HepG2 (cell line): Measurements from ENCODE around the gene MRPS2.

Source experiments
- ZNF746 ChIP-seq: sonication (generic); formaldehyde crosslinking; IDR thresholded peaks from 2 replicates; pipeline ENCODE4 v1.8.0; 2022; ENCODE audit warnings: mild to moderate bottlenecking, missing genetic modification reagents
- TF ChIP-seq, protein P1 (sequence below): sonication (generic); formaldehyde crosslinking; IDR thresholded peaks from 2 replicates; pipeline ENCODE4 v1.8.1; 2022; ENCODE audit warnings: mild to moderate bottlenecking, missing genetic modification reagents
- TF ChIP-seq, protein P2 (sequence below): sonication (generic); formaldehyde crosslinking; conservative IDR thresholded peaks from 2 replicates; pipeline ENCODE4 v1.4.0; 2020; ENCODE audit warnings: missing genetic modification reagents

DNA sequence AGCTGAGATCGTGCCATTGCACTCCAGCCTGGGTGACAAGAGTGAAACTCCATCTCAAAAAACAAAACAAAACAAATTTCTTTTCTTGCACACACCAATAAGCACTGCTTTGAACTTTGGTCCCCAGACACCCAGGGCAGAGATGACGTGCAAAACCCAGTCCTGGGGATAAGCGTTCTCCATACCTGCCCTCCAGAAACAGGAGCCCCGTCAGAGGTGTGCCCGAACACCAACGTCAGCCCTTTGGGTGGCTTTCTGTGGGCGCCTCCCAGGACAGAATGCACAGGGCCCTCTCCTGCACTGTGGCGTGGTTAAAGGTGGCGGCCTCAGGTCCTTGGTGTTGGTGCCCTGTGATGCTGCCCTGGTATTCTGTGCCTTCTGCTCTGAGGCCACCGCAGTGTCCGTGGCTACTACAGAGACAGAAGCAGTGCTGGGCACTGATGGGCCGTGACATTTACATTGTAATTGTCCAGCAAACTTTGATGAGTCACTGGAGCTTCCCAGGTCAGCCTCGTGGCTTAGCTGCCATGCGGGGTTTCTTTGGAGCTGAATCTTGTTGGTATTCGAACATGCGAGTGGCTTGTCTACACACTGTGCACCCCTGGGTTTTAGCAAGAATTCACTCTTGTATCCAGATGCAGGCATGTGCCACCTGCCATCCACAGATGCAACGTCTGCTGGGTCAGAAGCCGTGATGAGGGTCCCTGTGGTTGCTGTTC lies 11.1 kb upstream of the MRPS2 start:
- no peak for TF ChIP-seq ZNF746 (CRISPR knock-in tag)
- TF ChIP-seq, protein P1, sequence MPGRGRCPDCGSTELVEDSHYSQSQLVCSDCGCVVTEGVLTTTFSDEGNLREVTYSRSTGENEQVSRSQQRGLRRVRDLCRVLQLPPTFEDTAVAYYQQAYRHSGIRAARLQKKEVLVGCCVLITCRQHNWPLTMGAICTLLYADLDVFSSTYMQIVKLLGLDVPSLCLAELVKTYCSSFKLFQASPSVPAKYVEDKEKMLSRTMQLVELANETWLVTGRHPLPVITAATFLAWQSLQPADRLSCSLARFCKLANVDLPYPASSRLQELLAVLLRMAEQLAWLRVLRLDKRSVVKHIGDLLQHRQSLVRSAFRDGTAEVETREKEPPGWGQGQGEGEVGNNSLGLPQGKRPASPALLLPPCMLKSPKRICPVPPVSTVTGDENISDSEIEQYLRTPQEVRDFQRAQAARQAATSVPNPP = no peak
- TF ChIP-seq, protein P2, sequence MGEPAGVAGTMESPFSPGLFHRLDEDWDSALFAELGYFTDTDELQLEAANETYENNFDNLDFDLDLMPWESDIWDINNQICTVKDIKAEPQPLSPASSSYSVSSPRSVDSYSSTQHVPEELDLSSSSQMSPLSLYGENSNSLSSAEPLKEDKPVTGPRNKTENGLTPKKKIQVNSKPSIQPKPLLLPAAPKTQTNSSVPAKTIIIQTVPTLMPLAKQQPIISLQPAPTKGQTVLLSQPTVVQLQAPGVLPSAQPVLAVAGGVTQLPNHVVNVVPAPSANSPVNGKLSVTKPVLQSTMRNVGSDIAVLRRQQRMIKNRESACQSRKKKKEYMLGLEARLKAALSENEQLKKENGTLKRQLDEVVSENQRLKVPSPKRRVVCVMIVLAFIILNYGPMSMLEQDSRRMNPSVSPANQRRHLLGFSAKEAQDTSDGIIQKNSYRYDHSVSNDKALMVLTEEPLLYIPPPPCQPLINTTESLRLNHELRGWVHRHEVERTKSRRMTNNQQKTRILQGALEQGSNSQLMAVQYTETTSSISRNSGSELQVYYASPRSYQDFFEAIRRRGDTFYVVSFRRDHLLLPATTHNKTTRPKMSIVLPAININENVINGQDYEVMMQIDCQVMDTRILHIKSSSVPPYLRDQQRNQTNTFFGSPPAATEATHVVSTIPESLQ (CRISPR knock-in tag) = no peak
